SW 1271 (cell line): ENCODE measurements around the gene DLL1.
"Not testable (repeated sequence)": the region's sequence is repeated elsewhere in the genome, so short reads cannot be mapped to it uniquely, and the experiment has no call there.

Experiments
- DNase-seq, 2 experiments: peaks; one replicate each; lab custom pipeline; 2025; lab: John Stamatoyannopoulos, UW

DLL1 gene, protein sequence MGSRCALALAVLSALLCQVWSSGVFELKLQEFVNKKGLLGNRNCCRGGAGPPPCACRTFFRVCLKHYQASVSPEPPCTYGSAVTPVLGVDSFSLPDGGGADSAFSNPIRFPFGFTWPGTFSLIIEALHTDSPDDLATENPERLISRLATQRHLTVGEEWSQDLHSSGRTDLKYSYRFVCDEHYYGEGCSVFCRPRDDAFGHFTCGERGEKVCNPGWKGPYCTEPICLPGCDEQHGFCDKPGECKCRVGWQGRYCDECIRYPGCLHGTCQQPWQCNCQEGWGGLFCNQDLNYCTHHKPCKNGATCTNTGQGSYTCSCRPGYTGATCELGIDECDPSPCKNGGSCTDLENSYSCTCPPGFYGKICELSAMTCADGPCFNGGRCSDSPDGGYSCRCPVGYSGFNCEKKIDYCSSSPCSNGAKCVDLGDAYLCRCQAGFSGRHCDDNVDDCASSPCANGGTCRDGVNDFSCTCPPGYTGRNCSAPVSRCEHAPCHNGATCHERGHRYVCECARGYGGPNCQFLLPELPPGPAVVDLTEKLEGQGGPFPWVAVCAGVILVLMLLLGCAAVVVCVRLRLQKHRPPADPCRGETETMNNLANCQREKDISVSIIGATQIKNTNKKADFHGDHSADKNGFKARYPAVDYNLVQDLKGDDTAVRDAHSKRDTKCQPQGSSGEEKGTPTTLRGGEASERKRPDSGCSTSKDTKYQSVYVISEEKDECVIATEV

DNA sequence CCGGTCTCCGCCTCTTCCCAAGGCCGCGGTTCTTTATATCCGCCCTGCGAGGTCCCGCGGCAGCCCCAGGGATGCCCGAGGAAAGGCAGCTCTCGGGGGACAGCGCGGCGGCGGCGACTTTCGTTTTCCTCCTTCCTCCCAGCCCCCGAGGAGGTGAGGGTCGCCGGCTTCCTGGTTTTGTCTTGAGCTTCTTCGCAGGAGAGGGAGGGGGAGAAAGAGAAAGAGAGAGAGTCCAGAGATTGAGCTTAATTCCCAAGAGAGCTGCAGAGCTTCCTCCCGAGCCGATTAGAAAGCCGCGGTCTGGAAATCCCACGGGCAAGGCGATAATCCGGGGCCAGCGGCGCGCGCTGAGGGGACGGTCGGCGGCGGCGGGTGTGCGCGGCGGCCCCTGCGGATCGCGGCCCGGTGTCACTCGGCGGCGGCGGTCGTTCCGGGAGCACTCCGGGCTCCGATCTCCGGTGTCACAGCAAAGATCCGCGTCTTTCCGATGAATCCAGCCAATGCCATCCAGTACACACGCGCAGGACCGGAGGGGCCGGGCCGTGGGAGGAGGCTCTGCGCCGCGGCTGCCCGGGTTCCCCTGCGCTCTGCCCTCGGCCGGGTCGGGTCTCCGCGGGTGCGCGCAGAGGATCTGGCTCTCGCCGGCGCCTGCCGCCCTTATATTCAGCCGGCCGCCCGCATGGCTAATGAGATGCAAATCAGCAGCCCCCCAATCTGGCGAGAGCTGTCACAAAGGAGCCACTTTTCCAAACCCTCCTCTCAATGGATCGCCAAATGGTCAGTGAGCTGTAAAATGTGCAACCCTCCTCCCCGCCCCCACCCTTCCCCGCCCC, at the start of gene DLL1:
TSS of gene DLL1 (minus strand) at position 783 of the 833 bp plus-strand sequence. CDS start 939 bp downstream, outside the sequence.
- DNase-seq = peak in 1 of 2 experiments; percentile 60

DNA sequence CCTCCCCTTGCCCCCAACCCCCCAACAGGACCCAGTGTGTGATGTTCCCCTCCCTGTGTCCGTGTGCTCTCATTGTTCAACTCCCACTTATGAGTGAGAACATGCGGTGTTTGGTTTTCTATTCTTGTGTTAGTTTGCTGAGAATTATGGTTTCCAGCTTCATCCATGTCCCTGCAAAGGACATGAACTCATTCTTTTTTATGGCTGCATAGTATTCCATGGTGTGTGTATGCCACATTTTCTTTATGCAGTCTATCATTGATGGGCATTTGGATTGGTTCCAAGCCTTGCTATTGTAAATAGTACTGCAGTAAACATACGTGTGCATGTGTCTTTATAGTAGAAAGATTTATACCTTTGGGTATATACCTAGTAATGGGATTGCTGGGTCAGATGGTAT, 44.3 kb upstream of the DLL1 start:
- DNase-seq = not testable (repeated sequence)

DNA sequence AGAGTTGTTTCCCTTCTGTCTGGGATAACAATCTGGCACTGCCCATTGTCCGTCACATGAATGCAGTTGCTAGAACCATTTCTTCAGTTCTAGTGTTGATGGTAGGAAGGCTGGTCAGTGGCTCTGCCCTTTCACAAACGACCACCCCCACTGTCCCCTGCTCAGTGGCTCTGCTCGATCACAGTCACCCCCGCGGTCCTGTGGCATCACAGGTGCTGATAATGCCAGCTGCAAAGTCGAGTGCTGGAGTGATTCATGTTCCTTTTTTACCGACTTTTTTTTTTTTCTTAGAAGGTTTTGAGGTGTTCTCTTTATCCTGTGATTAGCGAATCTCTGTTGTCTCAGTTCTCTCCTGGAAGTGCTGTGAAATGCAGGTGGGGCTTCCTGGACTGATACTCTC, 38.4 kb upstream of the DLL1 start:
- DNase-seq = no peak

DNA sequence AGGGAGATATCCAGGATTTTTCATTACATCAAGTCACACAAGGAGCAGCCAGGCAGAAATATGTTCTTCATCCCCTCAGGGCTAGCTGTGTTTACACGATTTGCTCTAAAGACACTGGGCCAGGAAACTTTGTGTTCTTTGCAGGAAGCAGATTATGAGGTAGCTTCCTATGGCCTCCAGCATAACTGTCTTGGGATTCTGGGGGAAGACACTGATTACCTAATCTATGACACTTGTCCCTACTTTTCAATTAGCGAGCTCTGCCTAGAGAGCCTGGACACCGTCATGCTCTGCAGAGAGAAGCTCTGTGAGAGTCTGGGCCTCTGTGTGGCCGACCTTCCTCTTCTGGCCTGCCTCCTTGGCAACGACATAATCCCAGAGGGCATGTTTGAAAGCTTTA, 26.8 kb upstream of the DLL1 start:
- no peak for DNase-seq

DNA sequence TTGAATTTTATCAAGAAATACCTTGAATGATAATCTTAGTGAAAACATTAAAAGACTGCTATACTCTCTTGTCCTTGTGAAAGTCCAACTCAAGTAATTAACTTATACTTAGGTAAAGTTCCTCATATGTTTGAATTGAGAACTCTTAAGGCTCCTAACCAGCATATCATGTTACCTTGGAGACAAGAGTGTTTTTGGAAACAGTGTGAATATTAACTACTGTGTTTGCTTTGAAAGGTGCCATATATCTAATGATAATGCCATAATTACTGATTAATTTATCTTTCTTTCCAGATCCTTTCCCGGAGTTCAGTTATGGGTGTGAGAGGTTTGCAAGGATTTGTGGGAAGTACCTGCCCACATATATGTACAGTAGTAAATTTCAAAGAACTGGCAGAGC, 26.2 kb upstream of the DLL1 start:
- DNase-seq = no peak

DNA sequence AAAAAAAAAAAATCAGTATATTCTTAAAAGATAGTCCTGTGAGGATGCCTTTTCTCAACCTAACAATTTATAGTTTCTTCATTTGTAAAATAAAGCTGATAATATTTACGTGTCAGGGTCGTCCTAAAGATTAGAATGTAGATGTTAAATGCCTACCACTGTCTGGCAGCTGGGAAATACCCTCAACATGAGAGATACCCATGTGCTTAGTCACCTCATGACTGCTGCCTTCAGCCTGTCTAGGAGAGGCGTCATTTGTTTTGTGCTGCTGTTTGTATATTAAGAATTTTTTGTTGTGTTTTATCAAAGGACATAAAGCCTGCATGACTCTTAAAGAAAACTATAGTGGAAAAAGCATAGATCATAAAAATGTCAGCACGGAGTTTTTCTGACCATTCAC, 25.2 kb upstream of the DLL1 start:
- DNase-seq = peak in 1 of 2 experiments; percentile 6

DNA sequence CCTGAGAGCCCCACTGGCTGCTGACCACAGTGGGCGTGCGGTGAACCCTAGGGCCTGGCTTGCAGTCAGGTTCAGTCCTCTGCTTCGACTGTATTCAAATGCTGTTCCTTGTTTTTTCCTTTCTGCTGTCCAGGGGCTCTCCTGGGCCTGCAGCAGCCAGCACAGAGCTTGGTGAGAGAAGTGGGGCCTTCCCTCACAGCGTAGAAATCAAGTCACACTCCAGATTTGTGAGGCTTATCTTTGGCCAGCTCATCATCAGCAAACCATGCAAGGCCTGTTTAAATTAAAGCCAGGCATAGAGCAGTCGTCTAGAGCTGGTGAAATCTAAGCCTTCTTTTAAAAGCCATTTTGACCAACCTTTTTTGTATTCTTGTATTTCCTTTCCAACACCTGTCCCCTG, 24.1 kb upstream of the DLL1 start:
- DNase-seq = no peak

DNA sequence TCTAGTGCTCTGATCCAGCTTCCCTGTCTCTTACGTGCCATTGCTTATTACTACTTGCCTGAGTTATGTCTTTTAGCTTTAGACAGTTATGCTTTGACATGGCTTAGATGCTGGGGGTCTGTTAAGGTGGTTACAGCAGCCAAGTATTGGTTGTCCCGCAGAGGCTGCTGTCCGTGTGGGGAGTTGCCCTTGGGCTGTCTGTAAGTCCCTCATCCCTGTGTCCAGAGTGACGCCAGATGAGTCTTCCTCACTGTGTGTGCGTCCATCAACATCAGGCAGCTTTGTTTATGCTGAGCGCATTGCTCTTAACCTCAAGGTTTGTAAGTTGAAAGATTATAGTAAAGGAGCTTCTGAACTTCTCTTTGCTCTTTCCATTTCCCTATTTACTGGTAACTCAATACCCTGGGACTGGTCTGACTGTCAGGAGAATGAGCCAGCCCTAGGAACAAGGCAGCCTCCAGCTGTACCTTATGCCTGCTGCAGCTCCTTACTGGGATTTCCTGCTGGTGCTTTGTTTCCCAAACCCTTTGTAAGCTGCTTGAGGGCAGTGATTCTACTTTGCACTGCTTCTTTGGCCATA, 22.9 kb upstream of the DLL1 start:
- no peak for DNase-seq

DNA sequence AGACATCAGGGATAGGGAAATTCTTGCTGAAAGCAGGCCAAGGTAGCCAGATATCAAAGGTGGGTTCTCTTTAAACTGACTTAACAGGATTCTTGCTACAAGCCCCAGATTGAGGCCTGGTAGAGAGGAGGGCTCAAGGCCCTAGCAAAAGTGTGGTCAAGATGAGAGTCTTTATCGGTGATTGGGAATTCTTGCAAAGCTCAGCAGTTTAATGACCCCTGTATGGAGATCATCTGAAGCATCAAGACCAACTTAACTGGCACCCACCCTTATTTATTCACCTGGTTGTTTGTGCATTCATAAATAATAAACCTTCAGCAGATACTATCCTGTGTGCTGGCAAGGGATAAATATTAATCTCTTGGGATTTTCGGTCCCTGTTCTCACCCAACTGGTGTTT, 22.0 kb upstream of the DLL1 start:
- no peak for DNase-seq

DNA sequence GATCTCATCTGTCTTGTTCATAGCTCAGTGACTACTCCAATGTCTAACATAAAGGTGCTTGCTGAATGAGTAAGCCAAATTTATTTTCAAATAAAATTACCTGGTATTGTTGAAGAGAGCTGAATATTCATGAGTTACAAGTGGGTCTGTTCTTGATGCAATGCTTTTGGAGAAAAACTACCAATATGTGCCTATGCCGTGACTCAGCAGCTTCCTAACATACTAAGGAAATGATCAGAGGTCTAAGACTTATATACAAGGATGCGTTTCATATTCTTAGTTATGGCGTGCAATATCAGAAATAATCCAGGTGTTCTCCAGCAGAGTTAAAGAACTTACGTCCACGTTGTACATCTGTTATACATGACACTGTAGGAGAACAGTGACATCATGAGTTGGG, 20.8 kb upstream of the DLL1 start:
- DNase-seq = no peak

DNA sequence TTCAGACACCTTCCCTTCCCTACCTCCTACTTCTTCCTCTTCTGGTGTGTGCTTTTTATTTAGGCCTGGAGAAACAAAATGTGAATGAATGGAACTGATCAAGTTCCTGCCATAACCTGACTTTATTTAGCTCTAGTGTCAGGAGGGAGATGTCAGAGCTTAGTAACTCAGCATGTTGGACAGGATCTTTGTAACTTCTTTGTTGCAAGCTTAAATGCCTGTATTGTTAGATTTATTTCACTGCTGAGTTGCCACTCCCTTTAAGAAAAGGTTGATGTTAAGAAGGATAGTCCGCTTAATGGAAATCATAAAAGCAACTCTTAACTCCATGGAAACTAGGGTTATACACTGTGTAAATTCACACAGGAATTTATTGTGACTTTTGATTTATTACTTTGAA, 17.9 kb upstream of the DLL1 start:
- DNase-seq = no peak

DNA sequence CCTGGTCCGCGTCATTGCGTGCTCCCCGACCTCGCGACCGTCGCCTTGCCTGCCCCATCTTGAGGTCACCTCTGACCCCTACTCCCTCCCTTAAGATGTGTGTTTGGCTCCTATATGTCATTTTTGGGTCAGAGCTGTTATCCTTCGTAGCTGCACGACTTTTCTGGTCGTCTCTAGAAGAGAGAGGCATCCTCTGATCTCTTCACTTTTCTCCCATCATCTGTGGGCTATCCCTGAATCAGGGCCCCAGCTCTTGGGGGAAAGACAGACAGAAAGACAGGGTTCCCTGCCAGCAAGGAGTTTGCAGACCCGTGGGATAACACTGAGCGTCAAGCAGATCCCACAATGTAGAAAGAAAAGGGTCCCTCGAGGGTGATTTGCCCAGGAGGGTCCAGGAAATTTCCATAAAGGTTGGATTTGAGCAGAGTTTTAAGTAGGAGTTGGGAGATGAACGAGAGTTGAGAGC, 16.2 kb upstream of the DLL1 start:
- no peak for DNase-seq

DNA sequence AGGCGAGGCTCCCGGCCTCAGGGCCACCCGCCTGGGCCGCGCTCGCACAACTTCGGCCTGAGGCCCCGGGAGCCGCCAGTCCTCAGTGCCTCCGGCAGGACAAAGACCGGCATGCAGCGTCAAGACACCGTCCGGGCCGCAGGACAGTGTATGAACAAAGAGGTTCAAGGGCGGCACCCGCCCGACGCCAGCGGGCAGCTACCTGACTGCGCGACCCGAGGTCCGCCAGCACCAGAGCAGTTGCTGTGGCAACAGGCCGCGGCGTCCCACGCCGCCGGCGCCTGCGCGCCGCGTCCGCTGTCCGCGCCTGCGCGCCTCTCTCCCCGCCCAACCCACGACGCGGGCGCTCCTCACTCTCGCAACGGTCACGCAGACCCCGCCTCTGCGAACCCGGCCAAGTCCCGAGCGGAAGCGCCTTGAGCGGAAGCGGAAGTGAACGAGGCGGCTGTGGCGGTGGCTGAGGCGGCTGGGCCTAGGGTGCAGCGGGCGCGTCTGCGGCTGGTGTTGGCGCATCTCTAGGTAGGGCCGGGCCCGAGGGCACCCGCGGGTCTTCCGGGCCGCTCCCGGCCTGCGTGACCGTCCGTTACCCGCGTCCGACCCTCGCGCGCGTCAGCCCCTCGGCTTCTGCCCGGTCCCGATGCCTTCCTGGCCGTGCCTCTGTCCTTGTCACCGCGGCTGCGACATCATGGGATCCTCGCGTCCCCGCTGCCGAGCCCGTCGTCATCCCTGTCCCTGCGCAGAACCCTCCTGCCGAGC, 15.6 kb upstream of the DLL1 start, which contains the start of gene FAM120B:
TSS of gene FAM120B (plus strand) at position 435 of the 756 bp plus-strand sequence. CDS start 10,633 bp downstream, outside the sequence.
- DNase-seq = peak; percentile 77 to 91

DNA sequence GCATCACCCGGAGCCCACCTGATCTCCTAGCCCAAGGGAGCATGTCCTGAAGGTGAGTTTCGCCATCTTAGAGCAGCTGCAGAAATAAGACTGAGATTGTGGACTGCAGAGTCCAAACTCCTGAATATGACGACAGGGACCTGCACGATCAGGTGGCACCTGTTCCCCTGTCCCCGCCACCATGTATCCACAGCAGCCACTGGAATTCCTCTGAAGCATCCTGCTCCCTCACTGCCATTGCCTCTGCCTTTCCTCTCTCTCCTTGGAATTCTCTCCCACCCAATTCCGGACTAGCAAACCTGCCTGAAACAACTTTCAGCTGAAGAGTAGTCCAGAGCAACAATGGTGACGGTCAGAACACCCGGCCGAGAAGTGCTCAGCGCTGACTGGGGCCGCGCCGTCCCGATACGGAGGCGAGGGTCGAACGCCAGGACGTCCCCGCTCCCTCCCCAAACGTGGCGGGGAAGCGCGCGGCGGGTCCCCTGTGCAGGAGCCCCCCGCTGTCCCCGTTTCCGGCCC, 15.0 kb upstream of the DLL1 start:
- no peak for DNase-seq

DNA sequence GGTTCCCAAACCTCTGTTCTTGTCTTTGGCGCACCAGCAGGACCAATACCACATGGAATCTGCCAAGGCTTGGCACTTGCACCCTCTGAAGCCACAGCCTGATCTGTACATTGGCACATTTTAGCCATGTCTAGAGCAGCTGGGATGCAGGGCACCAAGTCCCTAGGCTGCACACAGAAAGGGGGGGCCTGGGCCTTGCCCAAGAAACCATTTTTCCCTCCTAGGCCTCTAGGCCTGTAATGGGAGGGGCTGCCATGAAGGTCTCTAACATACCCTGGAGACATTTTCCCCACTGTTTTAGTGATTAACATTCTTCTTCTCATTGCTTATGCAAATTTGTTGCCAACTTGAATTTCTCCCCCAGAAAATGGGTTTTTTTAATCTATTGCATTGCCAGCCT, 10.3 kb upstream of the DLL1 start:
- DNase-seq = no peak

DNA sequence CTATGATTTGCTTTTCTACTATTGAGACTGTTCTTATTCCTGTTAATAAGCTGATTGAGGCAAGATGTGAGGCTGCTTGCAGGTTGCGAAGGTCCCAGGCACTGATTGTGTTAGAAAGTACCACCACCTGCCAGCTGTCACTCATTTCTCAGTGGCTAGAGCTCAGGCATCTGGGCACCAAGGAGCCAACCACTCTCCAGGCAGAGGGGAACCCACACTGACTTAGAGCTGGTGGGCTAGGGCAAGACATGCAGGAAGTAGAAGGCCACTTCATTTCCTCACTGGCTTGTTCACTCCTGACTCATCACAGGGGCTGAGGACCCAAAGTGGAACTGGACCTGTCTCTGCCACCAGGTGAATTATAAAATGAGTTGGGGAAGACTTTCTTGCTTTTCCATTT, 7.8 kb upstream of the DLL1 start:
- DNase-seq = no peak

DNA sequence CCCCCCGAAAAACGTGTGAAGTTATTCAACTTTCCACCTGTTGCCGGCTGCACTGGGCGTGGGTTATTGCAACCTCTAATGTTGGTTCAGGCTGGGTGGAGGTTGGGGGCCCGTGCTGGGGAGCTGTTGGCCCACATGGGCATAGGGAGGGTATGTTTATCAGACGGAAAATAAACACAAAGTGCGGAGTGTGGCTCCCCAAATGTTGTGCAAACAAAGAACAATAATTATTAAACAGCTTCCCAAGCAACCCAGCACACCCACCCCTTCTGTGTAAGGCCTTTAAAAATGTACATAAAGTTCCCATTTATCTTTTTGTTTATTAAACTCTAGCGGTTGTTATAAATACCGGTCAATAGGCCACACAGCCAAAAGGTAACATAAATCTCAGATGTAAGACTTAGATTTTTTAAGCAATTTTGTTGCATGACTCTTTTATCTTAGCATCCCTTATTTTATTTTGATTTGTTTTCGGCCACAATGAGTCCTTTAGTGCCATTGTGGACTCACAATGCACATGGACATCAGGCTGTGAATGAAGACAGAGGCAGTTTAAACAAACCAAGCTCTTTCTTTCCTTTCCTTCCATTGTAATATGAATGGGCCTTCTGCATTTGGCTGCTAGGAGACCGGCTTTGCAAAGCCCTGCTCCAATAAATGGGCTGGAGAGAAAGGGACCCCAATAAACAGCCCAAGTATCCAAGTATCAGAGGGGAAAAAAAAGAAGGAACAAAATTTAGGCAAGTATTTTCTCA, 6.9 kb upstream of the DLL1 start:
- no peak for DNase-seq

DNA sequence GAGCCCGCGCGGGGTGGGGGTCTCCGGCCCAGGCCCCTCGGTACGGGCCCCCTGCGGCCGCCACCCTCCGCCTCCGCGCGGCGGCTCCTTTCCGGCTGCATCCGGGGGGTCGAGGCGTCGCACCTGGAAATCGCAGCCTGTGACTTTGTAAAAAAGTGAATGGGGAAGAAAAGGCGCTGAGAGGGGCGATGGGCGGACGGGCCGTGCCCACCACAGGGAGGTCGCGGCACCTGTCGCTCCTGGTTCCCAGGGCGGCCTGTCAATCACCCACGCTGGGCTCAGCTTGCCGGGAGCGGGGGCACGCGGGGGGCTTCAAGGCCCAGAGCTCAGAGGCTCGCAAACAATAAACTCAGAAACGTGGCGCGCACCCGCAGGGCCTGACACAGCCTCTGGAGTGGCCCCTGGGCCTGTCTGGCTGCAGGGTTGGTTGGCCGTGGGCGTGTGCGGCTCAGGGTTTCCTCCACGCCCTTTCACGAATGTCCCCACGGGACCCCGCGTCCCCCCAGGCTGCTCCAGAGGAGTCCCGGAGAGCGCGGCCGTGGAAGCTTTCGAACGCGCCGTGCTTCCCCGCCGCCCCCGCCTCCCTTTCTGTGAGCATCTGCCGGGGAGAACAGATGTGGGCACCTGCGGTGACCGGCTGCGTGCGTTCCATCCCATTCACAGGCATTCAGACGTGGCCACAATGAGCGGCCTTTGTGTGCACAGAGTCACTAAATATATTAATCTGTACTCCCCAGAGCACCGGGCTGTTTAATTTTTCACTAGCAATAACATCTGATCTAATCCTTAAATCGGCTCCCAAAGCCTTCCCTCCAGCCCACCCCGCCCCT, 6.1 kb upstream of the DLL1 start:
- DNase-seq = no peak

DNA sequence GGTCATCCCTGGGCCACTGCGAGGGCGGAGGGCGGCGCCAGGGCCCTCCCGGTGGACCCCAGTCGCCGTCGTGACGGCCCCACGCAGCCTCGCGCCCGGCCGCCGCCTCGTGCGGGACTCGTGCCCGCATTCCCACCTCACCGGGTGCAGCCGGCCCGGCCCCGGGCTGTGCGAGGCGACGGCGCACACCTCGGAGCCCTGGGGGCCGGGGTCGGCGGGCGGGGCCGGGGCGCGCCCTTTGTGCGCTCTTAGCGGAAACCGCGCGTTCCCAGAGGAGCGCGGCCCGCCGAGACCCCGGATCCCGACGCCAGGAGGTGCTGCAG, 5.5 kb upstream of the DLL1 start:
- no peak for DNase-seq
